Epithelial cell of esophagus (primary cell): ENCODE measurements around the gene PFN4.
A peak's percentile ranks its signal among the peaks of the same experiment; 100 is the strongest.

ENCODE experiments used
- DNase-seq: peaks from one replicate; pipeline ENCODE4 v3.0.0; 2010; ENCODE audit warnings: low read depth
- H3K4me3 ChIP-seq: 2 replicates; pipeline ENCODE4 v1.5.1; 2011; ENCODE audit warnings: mild to moderate bottlenecking, low read length, control low read depth
- TF ChIP-seq, protein P1 (sequence below): IDR thresholded peaks from 2 replicates; pipeline ENCODE4 v1.5.1; 2011; ENCODE audit warnings: low read depth, mild to moderate bottlenecking, low read length, control low read depth, inconsistent platforms; ENCODE audit not compliant: insufficient read depth; ENCODE audit errors: missing control alignments

Gene PFN4, protein sequence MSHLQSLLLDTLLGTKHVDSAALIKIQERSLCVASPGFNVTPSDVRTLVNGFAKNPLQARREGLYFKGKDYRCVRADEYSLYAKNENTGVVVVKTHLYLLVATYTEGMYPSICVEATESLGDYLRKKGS

DNA sequence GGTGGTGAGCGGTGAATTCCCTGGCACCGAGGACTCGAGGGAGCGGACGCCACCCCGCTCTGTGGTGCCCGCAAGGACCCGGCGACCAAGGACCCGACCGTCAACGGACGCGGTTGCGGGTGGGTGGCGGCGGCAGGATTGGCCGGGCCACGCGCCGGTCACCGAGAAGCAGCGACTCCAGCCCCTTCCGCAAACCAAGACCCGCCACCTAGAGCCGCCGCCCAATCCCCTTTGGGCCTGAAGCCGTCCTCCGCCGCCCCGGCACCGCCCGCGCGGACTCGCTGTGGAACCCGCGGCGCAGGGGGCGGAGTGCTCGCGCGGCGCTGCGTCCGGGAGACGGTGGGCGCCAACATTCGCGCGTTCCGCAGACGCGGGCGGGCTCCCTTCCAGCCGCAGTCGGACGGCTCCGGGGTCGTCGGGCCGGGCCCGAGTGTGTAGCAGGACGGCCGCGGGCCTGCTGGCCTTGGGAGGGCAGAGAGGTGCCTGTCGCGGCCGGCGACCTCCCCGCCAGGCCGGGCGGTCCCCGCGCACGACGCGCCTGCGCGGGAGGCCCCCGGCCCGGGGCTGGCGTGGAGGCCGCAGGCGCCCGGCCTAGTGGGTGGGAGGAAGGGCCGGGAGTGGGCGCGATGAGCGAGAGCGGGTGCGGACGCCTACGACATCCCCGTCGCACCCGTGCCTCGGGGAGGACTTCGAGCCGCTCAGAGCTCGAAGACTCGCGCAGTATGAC is at the start of gene PFN4, which contains the start of gene FAM228B:
PFN4 (minus strand) TSS at position 140 of the 727 bp plus-strand sequence. CDS start 799 bp downstream, outside the sequence.
FAM228B (plus strand) TSS at position 275 of the 727 bp plus-strand sequence. CDS start 893 bp downstream, outside the sequence.
- TF ChIP-seq, protein P1, sequence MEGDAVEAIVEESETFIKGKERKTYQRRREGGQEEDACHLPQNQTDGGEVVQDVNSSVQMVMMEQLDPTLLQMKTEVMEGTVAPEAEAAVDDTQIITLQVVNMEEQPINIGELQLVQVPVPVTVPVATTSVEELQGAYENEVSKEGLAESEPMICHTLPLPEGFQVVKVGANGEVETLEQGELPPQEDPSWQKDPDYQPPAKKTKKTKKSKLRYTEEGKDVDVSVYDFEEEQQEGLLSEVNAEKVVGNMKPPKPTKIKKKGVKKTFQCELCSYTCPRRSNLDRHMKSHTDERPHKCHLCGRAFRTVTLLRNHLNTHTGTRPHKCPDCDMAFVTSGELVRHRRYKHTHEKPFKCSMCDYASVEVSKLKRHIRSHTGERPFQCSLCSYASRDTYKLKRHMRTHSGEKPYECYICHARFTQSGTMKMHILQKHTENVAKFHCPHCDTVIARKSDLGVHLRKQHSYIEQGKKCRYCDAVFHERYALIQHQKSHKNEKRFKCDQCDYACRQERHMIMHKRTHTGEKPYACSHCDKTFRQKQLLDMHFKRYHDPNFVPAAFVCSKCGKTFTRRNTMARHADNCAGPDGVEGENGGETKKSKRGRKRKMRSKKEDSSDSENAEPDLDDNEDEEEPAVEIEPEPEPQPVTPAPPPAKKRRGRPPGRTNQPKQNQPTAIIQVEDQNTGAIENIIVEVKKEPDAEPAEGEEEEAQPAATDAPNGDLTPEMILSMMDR: no peak
- peak within 1 kb of the TSS; percentile 65 for H3K4me3 ChIP-seq
- DNase-seq: peak; percentile 77

GRCh38 chr2:24169023-24169422 is 45.9 kb upstream of the PFN4 start:
- TF ChIP-seq, protein P1: no peak
- no peak for DNase-seq
- H3K4me3 ChIP-seq: no peak overlapping the region

DNA sequence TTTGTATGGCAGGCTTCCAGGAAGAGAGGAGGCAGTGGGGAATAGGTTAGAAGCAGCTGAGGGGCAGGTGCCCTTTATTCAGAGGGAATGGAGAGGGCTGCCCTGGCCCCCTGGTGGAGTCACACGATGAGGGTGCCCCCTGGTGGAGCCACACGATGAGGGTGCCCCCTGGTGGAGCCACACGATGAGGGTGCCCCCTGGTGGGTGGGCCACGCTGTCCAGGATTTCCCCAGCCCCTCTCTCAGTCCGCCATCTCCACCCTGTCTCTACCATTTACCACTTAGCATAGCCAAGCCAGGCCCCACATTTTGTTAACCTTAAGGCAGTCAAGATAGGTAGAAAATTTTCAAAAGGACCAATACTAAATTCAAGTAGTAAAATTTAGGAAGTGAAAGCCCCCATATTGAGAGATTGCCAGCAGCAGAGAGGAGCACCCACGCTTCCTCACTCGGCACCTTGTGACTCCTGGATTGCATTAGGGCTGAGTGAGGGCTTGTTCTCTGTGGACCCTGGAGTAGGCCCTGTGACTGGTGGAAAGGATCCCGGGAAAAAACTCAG is 41.4 kb upstream of the PFN4 start:
- H3K4me3 ChIP-seq: no peak overlapping the region
- TF ChIP-seq, protein P1: peak; percentile 53
- DNase-seq: peak; percentile 55

GRCh38 chr2:24163601-24164000 is 40.5 kb upstream of the PFN4 start:
- TF ChIP-seq, protein P1: no peak
- no peak for DNase-seq
- no peak overlapping the region for H3K4me3 ChIP-seq

DNA sequence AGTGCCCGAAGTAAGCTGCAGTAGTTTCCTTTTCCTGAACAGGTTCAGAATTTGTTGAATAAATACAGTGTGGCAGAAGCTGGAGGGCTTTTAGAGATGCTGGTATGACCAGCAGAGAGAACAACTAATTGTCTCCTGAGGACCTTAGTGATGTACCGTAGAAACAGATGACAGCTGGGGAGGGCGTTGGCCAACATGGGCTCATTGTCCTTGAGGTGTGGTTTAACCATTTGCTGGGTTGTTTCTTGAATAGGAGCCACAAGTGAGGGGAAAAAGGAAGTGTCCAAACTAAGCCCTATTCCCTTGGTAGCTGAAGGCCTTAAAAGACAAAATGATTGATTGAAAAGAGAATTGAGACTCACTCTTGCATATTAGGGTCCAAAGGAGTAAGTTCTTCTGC is 40.1 kb upstream of the PFN4 start:
- TF ChIP-seq, protein P1: no peak
- no peak overlapping the region for H3K4me3 ChIP-seq
- no peak for DNase-seq

DNA sequence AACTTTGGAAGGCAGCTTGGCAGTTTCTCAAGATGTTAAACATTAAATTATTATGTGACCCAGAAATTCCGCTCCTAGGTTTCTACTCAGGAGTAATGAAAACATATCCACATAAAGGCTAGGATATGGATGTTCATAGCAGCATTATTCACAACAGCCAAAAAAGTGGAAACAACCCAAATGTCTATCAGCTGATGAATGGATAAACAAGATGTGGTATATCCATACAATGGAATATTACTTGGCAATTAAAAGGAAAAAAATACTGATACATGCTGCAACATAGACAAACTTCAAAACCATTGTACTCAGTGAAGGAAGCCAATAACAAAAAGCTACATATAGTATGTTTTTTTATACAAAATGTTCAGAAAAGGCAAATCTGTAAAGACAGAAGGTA is 39.4 kb upstream of the PFN4 start:
- TF ChIP-seq, protein P1: no peak
- DNase-seq: no peak
- no peak overlapping the region for H3K4me3 ChIP-seq
